HG03521 (cell line): ENCODE data around the gene CCDC182.

Experiments used
- ATAC-seq: cut with Tn5 transposase; IDR thresholded peaks from one replicate; pipeline ENCODE4 v1.9.1; 2021; ENCODE audit warnings: mild to moderate bottlenecking, moderate library complexity; ENCODE audit not compliant: unreplicated experiment

The CCDC182 gene

GRCh38 chr17:57701124-57701523, 44.0 kb downstream of the CCDC182 start:
- no peak for ATAC-seq

GRCh38 chr17:57699751-57700219, 45.3 kb downstream of the CCDC182 start:
- ATAC-seq: no peak

GRCh38 chr17:57697891-57698711, 47.0 kb downstream of the CCDC182 start:
- no peak for ATAC-seq

GRCh38 chr17:57697197-57697596, 47.9 kb downstream of the CCDC182 start:
- no peak for ATAC-seq

GRCh38 chr17:57696050-57696449, 49.0 kb downstream of the CCDC182 start:
- no peak for ATAC-seq
